HG02588 (cell line): ENCODE data around the gene SREBF1.

Experiments
- ATAC-seq: cut with Tn5 transposase; IDR thresholded peaks from one replicate; pipeline ENCODE4 v1.9.1; 2021; ENCODE audit warnings: mild to moderate bottlenecking, moderate library complexity; ENCODE audit not compliant: unreplicated experiment

Gene SREBF1

DNA sequence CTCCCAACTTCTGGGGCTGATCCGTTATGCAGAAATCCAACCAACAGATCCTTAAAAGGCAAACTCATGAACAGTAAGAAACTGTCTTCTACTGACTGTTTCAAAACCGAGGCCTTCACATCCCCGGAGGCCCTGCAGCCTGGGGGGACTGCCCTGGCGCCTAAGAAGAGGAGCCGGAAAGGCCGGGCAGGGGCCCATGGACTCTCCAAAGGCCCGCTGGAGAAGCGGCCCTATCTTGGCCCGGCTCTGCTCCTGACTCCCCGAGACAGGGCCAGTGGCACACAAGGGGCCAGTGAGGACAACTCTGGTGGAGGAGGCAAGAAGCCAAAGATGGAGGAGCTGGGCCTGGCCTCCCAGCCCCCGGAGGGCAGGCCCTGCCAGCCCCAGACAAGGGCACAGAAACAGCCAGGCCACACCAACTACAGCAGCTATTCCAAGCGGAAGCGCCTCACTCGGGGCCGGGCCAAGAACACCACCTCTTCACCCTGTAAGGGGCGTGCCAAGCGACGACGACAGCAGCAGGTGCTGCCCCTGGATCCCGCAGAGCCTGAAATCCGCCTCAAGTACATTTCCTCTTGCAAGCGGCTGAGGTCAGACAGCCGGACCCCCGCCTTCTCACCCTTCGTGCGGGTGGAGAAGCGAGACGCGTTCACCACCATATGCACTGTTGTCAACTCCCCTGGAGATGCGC is 39.5 kb downstream of the SREBF1 start:
- no peak for ATAC-seq

DNA sequence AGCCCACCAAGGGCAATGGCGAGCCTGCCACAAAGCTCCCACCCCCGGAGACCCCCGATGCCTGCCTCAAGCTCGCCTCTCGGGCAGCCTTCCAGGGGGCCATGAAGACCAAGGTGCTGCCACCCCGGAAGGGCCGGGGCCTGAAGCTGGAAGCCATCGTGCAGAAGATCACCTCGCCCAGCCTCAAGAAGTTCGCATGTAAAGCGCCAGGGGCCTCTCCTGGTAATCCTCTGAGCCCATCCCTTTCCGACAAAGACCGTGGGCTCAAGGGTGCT is 40.1 kb downstream of the SREBF1 start:
- no peak for ATAC-seq

DNA sequence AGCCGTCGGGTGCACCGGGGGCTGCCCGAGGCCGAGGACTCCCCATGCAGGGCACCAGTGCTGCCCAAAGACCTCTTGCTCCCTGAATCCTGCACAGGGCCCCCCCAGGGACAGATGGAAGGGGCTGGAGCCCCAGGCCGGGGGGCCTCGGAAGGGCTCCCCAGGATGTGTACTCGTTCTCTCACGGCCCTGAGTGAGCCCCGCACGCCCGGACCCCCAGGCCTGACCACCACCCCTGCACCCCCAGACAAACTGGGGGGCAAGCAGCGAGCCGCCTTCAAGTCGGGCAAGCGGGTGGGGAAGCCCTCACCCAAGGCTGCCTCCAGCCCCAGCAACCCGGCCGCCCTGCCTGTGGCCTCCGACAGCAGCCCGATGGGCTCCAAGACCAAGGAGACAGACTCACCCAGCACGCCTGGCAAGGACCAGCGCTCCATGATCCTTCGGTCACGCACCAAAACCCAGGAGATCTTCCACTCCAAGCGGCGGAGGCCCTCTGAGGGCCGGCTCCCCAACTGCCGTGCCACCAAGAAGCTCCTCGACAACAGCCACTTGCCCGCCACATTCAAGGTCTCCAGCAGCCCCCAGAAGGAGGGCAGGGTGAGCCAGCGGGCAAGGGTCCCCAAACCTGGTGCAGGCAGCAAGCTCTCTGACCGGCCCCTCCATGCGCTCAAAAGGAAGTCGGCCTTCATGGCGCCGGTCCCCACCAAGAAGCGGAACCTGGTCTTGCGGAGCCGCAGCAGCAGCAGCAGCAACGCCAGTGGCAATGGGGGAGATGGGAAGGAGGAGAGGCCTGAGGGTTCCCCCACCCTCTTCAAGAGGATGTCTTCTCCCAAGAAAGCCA is 40.6 kb downstream of the SREBF1 start:
- no peak for ATAC-seq

DNA sequence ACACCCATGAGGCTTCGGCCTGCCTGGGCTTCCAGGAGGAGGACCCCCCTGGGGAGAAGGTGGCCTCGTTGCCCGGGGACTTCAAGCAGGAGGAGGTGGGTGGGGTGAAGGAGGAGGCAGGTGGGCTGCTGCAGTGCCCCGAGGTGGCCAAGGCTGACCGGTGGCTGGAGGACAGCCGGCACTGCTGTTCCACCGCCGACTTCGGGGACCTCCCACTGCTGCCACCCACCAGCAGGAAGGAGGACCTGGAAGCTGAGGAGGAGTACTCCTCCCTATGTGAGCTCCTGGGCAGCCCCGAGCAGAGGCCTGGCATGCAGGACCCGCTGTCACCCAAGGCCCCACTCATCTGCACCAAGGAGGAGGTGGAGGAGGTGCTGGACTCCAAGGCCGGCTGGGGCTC is 41.5 kb downstream of the SREBF1 start:
- no peak for ATAC-seq

DNA sequence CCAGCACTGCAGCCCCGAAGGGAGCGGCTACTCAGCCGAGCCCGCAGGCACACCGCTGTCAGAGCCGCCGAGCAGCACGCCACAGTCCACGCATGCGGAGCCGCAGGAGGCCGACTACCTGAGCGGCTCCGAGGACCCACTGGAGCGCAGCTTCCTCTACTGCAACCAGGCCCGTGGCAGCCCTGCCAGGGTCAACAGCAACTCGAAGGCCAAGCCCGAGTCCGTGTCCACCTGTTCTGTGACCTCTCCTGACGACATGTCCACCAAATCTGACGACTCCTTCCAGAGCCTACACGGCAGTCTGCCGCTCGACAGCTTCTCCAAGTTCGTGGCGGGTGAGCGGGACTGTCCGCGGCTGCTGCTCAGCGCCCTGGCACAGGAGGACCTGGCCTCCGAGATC is 42.4 kb downstream of the SREBF1 start:
- no peak for ATAC-seq

DNA sequence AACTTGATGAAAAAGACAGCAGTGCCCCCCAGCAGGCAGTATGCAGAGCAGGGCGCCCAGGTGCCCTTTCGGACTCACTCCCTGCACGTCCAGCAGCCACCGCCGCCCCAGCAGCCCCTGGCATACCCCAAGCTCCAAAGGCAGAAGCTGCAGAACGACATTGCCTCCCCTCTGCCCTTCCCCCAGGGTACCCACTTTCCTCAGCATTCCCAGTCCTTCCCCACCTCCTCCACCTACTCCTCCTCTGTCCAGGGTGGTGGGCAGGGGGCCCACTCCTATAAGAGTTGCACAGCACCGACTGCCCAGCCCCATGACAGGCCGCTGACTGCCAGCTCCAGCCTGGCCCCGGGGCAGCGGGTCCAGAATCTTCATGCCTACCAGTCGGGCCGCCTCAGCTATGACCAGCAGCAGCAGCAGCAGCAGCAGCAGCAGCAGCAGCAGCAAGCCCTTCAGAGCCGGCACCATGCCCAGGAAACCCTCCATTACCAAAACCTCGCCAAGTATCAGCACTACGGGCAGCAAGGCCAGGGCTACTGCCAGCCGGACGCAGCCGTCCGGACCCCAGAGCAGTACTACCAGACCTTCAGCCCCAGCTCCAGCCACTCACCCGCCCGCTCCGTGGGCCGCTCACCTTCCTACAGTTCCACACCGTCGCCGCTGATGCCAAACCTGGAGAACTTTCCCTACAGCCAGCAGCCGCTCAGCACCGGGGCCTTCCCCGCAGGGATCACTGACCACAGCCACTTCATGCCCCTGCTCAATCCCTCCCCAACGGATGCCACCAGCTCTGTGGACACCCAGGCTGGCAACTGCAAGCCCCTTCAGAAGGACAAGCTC is 43.2 kb downstream of the SREBF1 start:
- no peak for ATAC-seq

DNA sequence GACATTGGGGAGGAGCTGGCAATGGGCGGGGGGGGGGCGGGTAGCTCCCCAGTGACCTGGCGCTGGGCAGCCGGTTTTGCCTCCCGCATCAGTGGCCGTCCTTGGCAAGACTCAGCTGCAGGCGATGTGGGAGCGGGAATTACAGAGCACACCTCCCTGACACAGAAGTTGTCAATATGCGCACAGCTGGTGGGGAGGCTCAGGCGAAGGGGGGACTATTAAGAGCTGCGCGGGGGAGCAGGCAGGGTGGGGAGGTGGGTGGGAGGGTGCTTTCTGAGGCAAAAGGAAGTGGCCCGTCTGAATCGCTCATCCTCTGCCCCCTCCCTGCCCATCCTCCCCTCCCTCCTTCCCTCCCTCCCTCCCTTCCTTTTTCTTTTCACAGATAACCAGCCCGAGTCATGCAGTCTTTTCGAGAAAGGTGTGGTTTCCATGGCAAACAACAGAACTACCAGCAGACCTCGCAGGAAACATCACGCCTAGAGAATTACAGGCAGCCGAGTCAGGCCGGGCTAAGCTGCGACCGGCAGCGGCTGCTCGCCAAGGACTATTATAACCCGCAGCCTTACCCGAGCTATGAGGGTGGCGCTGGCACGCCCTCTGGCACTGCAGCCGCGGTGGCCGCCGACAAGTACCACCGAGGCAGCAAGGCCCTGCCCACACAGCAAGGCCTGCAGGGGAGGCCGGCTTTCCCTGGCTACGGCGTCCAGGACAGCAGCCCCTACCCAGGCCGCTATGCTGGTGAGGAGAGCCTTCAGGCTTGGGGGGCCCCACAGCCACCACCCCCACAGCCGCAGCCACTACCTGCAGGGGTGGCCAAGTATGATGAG is 44.0 kb downstream of the SREBF1 start:
- no peak for ATAC-seq

DNA sequence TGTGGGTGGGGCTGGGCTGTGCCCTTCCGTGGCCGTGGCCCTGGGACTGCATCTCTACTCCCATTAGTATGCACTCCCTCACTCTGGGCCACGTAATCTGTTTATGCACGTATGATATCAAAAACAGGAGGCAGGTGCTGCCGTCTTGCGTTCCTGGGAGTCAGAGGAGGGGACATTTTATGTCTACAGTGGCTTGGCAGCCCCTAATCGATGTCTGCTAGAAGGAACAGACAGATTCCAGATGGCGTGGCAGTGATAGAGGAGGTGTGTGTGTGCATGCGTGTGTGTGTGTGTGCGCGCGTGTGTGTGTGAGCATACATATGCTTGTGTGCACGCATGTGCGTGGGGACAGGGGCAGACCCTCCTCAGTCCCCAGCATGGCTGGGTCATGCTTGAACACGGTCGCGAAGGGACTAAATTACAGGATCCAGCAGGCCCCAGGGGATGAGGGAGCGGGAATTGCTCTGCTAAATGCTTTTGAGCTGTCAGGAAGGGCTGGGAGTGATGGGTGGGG is 44.7 kb downstream of the SREBF1 start:
- no peak for ATAC-seq

DNA sequence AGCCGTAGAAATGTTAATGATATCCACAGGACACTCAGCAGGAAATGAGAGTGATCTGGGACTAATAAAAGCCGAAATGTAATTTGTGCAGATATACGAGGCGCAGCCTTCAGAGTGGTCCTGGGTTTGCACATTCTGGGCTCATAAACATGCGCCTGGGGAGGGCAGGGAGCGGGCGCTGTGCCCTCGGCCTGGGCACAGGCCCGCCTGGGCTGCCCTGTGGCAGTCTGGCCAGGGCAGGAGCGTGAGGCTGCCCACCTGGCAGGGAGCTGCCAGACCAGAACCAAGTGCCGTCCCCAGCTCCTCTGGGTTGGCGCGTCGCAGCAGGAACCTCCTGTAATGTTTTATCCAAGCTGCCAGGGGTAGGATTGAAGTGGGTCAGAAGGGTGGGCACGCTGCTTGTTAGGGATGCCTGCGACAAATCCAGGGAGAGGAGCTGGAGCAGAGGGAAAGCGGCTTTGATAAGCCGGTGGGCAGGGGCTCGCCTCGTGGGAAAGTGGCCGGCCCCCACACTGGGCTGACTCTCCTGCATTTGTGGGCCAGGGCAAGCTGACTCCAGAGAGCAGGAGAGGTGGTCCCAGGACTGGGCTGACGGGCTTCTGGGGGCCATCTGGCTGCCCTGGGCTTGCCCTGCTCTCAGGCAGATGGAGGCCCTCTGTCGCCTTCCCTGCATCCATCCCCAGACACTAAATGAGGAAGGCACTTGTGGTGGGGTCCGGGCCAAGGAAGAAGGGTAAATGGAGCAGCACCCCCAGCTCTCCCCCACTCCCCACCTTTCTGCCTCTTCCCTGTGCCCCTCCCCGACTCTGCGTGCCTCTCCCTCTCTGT is 45.9 kb downstream of the SREBF1 start:
- no peak for ATAC-seq

DNA sequence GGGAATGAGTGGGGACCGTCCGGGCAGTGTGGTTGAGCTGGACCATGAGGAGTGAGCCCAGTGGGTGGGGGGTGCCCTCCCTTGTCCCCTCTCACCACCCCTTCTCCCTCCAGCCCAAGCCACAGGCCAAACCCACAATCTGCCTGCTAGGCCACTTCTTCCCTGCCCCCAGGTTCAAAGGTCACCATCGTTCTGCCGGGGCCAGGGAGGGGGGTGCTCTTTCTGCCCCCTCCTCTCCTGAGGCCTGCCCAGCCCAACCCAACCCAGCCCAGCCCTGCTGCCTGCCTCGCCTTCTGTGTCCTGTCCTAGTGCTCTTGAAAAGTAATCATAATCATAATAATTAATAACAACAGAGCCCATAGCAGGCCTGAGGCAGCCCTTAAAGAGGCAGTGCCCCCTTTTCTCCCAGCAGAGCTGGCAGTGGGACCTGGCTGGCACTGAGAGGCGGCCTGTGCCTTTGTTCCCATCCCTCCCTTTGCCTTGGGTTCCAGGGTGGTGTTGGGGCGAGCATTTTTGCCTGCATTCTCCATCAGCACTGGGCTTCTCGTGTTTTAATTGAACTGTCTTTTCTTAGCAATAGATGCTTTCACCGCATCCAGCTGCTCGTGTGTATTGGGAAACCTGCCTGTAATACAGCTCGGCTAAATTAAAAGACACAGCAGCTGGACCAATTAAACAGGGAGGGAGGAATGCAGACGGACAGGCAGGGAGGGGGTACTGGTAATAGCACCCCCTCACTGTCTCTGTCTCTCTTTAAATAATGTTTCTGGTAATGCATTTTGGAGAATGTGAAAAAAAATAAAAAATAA is 46.8 kb downstream of the SREBF1 start:
- no peak for ATAC-seq

DNA sequence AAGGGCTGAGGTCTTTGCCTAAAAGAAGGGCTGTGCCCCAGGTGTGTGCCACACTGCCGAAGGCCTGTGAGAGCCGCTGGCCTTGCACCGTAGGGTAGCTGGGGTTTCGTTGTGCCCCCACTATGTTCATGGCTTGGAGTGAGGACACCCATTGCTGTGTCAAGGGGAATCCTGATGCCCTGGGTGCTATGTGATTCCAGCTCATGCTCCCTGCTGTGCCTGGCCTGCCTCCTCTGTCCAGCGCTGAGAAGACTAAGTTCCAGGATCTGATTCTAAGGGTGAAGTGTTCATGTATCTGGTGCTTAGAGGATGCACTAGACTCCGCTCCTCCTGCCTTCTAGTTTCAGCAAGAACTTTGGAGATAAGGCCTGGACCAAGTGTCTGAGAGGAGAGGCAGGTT is 47.4 kb downstream of the SREBF1 start:
- ATAC-seq = no peak

DNA sequence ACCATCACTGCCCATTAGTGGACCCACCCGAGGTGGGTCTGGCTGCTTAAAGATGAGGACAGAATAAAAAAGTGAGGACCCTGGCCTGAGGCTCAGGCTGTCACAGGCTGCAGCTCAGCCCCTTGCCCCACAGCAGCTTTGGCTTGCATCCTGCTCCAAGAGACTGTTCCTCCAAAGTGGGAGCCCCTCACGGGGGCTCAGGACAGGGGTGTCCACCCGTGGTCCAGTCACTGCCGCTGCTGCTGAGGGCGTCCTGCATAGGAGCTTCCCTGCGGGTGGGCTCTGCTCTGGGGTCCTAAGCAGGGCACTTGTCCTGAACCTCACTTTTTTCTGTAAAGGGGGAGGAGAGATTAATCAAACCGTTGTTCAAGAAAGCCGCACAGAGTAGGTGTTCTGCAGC is 47.8 kb downstream of the SREBF1 start:
- ATAC-seq = no peak

DNA sequence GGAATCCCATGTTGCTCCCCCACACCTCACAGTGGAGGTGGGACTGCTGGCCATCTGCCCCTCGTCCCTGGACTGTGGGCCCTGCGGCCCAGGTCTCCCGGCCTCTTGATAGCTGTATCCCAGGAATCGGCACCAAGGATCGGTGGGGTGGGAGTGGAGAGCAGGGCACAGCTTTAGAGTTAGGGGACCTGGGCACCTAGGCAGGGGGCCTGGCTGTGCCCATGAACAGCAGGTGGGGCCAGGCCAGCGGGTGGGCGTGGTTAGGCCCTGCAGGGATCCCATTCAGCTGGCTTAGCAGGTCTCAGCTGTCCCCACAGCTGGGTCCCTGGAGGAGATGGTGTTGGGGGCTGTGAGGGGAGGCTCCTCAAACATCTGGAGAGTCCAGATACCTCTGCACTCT is 49.2 kb downstream of the SREBF1 start:
- ATAC-seq = no peak

DNA sequence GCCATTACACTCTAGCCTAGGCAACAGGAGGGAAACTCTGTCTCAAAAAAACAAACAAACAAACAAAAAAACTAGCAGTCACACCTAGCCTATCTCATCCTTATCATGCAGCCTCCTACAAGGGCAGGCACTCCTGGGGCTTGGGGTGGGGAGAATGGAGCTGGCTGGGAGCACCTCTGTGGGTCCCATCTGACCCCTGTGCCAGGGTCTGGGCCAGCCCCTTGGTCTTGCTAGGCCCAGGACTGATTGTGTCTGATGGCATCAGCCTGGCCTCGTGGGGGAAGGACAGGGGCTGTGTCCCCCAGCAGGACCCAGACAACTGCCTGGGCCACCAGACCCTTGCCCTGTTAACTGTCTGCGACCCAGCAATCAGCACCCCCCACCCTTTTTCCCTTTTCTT is 49.8 kb downstream of the SREBF1 start:
- ATAC-seq = no peak

DNA sequence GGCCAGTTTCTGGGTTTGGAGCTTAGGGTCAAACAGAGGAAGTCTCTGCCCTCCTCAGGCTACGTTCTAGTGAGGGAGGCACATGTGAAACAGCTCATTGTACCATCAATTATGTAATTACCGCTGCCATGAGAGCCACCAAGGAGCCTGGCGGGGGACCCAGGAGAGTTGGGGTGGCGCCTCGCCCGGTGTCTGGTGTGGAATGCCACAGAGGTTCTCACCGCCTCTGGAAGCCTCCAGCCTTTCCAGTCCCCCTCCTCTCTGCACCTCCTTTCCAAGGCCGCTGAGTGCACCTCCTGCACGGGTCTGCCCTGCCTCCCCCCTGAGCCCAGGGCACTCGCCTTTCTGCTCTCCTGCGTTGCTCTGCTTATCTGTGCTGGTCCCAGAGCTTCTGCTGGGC is 51.4 kb downstream of the SREBF1 start:
- ATAC-seq = no peak

DNA sequence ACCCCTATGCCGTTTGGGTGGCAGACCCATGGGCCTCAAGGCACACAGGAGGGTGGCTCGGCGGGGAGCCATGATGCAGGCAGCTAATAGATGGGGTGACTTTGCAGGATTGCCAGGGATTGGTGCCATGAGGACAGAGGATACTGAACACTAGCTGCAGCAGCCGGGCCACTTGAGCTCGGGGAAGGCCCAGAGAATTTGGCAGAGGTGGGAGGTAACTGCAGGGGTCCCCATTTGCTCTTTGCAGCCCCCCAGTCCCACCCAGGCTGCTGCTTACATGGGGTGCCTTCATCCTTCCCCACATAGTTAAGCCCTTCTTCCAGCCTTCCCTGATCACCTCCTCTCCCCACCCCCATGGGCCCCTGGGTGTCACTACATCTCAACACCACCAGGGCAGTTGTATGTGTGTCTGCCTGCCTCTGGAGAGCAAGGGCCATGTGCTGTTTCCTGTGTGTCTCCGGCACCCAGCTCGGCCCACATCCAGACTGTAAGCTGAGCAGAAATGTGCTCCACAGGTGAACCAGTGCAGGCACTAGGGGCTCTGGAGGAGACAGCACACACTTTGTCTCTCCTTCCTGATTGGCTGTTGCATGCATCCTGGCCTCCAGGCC is 52.0 kb downstream of the SREBF1 start:
- ATAC-seq = no peak

DNA sequence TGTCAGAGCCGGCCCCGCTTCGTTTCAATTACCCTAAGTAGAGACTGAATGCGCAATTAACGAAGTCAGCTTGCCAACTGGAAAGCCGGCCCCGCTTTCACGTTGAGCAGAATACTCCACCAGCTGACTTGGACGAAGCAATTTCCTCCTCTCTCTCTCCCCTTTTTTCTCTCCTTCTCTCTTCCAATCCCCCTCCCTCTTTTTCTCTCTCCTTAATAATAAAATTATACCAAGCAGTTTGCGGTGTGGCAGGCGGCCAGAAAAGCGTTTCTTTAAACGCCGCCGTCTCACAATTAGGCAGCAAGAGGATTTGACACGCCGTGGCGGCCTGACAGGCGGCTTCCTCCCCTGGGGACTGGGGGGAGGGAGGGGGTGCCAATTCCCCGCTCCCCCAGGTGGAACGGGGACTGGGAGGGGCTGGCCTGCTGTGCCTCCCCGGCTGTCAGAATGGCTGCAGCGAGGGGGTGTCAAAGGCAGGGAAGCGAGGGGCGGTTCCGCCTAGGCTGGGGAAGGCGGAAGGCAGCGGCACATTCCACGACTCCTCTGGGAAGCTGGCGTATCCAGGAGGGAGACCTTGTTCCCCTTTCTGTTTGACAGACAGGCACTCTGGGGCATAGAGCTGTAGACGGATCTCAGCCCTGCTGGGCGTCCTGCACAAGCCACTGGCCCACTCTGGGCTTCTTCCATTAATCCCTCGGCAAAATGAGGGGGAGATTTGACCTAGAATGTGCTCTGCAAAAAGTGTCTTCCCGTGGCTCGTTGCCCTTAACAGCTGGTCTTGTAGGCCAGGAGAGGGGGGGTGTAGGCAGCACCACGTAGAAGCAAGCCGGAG is 52.7 kb downstream of the SREBF1 start:
- ATAC-seq = no peak
